ENCODE data around the gene TNFRSF1B. TPM values are rescaled to one million over a fixed set of nuclear protein-coding genes. Genes with fewer than 3 reads are reported as not detected.

The TNFRSF1B gene
- total and polyA plus RNA-seq, 2 experiments from 2014 or later: 0.91 to 4.1 TPM

- no peak for DNase-seq (ENCODE audit: low spot score)
- peak; percentile 63 for ATAC-seq
Observed at GRCh38 chr1:12142141-12142823, 24.5 kb upstream of the TNFRSF1B start.

More at GRCh38 chr1:12142141-12142823, 24.5 kb upstream of the TNFRSF1B start:
- no peaks in the 10 kb centered on the region for H3K9me2 ChIP-seq (ENCODE audit: insufficient read depth)
- Mint-ChIP-seq H3K4me3 (no peak overlapping the region), H3K27ac (no peak overlapping the region), H3K36me3 (ENCODE audit: low read depth) (no peaks in the 10 kb centered on the region), H3K27me3 (ENCODE audit: insufficient read depth, low read depth, poor library complexity) (peaks cover 3% of the 10 kb centered on the region), H3K9me3 (no peaks in the 10 kb centered on the region), H3K4me1 (peaks cover 10% of the 10 kb centered on the region; the same call in 2 of the 3 replicates)
- H3K27ac ChIP-seq (ENCODE audit: low read depth): no peak overlapping the region
- H3K4me1 ChIP-seq (ENCODE audit: insufficient read depth): no peaks in the 10 kb centered on the region
- no peaks in the 10 kb centered on the region for H3K27me3 ChIP-seq (ENCODE audit: insufficient read depth)
- H2AFZ ChIP-seq: no peak overlapping the region
- H4K20me1 ChIP-seq (replicated peaks; ENCODE audit: insufficient read depth): no peaks in the 10 kb centered on the region
- no peaks in the 10 kb centered on the region; the same call in 1 of the 2 replicates for H3K36me3 ChIP-seq (ENCODE audit: insufficient read depth)
- no peak for TF ChIP-seq ETS1 (IDR thresholded peaks at IDR 0.05)
- TF ChIP-seq STAT1 (IDR thresholded peaks at IDR 0.05; ENCODE audit: unreplicated experiment): no peak
- no peak for TF ChIP-seq CREB1 (CRISPR knock-in tag; IDR thresholded peaks at IDR 0.05; ENCODE audit: low read depth)
- no peak for TF ChIP-seq ZNF114 (CRISPR knock-in tag; IDR thresholded peaks at IDR 0.05)
- TF ChIP-seq EZH2 (IDR thresholded peaks at IDR 0.05; ENCODE audit: low read depth, unreplicated experiment): no peak
- TF ChIP-seq NANOG (IDR thresholded peaks at IDR 0.05; ENCODE audit: borderline replicate concordance): no peak
- no peak for TF ChIP-seq JUNB (IDR thresholded peaks at IDR 0.05; ENCODE audit: unreplicated experiment)
- no peak for TF ChIP-seq POLR2AphosphoS5 (IDR thresholded peaks at IDR 0.05; ENCODE audit: low read depth)
- TF ChIP-seq CTCF (conservative IDR thresholded peaks at IDR 0.05; ENCODE audit: low read depth in 2 of 2): no peak
- TF ChIP-seq REST (IDR thresholded peaks at IDR 0.05; ENCODE audit: unreplicated experiment): no peak
- TF ChIP-seq ZNF331 (CRISPR knock-in tag; IDR thresholded peaks at IDR 0.05; ENCODE audit: low read depth): no peak
- no peak for TF ChIP-seq ZNF462 (CRISPR knock-in tag; IDR thresholded peaks at IDR 0.05)
- TF ChIP-seq EZH2phosphoT487 (IDR thresholded peaks at IDR 0.05; ENCODE audit: unreplicated experiment): no peak
- H3K79me2 ChIP-seq (replicated peaks; ENCODE audit: insufficient read depth): no peaks in the 10 kb centered on the region
- H3K4me3 ChIP-seq: no peak overlapping the region
- 0 out of 2 replicates have a peak, but pooled peaks cover 10% of the 10 kb centered on the region for H3F3A ChIP-seq (replicated peaks; ENCODE audit: low read depth)
- no peak overlapping the region for H3K4me2 ChIP-seq

Measured in GM23338 (cell line).